Activated gamma-delta T cell treated with anti-CD3 and anti-CD28 coated beads, Interleukin-2, amount 50 U/mL, for 16 hours (primary cell): ENCODE measurements around the gene C4orf17.
A peak's percentile ranks its signal among the peaks of the same experiment; 100 is the strongest.
"Not testable (repeated sequence)": the region's sequence is repeated elsewhere in the genome, so short reads cannot be mapped to it uniquely, and the experiment has no call there.

Experiments
- DNase-seq: peaks from one replicate; pipeline ENCODE4 v3.0.0-alpha.2; 2020; ENCODE audit warnings: low read depth

Gene C4orf17

DNA sequence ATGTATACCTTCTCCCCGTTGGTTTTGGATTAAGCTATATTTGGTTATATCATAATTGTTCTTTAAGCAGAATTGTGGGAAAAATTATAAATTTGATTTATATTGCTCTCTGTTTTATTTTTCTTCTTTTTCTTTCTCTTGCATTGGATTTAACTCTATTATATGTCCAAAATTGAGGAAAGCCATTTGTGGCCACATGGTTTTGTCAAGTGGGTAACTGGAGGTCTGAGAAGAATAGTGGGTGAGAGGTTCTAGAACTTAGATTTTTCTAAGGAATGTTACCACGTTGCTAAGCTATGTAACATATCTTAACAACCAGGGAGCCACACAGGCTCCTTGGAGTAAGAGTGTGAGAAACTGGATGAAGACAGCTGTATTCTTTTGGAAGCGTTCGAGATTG lies at the start of gene C4orf17:
TSS of gene C4orf17 (plus strand) at position 301 of the 400 bp plus-strand sequence. CDS start 2,061 bp downstream, outside the sequence.
- no peak for DNase-seq

DNA sequence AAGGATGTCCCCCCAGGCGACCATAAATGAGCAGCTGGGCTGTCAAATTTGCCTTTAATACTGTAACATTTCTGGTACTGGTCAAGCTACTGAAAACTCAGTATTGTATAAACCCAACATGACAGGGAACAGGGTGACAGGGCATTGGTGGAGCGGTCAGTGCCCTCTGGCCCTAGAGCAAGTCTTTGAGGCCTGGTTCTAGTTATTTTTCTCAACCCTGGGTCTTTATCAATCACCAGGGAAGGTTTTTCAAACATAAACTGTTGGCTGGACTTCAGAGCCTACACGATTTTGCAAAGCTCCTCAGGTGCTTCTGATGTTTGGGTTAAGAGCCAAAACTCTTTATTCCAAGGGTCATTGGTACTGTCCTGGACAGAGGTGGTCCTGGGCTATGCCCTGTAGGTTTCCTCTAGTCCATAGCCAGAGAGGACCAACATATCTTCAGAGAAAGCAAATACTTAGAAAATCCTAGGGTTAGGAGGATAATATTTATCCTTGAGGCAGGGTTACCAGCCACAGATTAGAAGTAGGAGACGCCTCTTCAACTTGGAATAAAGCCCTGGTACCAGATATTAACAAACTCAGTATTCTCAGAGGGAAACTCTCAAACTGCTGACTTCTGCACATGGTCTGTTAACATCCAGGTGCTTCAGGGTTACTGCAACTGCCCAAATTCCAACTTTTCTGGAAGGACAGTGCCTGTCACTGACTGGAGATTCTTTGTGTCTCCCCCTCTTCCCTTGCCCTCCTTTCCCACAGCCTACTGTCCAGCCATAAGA lies 49.0 kb upstream of the C4orf17 start:
- no peak for DNase-seq

DNA sequence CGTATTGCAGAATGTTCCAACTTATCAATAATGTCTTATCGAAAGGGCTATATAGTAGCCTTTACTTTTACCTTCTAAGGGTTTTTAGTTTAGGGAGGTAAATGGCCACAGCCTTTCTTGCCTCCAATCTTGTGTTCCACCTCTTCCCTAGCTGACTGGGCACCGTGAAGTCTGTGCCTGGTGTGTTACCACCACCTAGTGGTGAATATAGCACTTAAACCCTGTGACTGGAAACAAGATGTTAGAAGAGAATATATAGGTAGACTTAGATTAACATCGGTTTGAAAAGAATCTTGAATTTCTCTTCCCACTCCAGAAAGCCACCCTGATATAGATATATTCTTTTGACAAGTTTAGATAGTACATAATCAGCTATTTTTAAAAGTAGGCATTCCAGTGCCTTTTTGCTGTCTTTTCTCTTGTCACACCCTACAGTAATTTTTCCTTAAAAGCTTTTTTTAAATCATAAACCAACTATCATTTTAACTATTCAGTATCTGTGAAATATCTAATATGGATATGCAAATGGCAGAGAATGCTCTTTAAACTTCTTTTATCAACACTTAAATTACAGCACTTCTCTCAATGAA lies 47.9 kb upstream of the C4orf17 start:
- DNase-seq = peak; percentile 9

DNA sequence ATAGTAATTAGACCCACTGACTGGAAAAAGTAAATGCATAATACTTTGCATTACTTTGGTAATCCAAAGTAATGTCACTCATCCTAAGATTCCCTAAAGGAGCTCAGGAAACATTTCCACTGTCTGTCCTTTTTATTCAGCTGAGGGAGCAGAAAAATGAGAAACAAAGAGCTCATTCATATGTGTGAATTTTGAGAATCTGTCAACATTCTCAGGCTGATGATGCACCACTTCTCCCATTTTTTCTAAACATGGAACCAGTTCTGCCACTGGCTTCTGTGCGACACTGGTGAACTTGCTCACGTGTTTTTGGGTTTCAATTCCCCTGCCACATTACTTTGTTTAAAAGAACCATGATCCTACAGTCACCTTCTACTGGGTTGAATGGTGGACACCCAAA lies 47.3 kb upstream of the C4orf17 start:
- no peak for DNase-seq

DNA sequence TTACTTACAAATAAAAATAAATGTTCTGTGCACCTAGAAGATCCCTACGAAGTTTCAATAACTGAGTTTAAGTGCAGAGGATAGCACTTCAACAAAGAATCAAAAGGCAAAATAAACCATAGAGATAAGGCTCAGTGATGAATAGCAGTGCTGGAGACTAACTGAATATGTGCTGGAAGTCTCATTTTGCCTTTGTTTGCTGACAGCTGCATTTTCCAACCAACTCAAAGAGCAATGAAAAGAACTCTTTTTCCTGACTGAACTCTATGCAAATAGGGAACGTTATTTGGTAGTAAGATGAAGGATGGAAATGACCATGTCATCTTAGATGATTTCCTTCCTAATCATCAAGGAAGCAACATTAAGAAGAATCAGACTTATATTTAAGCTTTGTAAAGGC lies 42.9 kb upstream of the C4orf17 start:
- no peak for DNase-seq

DNA sequence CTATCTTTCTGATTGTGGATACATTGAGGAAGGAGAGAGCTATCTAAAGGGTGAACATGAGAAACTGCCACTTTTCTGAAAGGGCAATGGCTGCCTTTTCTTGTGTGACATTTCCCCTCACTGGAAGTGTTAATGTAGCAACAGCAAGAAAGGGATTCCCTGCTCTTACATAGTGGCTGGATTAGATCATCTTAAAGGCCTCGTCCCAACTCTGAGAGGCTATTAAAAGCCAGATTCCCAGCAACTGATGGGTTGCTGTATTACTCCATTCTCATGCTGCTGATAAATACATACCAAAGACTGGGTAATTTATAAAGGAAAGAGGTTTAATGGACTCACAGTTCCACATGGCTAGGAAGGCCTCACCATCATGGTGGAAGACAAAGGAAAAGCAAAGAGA lies 41.9 kb upstream of the C4orf17 start:
- DNase-seq = no peak

DNA sequence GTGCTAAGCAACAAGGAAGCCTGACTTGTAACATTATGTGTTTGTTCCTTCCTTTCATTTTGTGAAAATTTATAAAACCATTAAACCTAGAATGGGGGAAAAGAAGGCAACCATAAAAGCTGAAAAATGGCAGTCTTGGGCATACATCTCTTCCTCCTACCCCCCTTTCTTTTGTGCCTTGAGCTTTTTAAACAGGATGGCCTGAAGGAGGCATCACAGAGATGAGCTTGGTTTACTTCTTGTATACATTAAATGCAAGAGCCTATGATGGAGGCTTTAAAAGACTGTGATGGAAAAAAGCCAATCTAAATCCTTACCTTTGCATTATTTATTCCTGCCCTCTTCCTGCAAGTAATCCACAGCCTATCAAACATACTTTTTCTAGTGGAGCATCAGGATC lies 39.5 kb upstream of the C4orf17 start:
- DNase-seq = no peak

DNA sequence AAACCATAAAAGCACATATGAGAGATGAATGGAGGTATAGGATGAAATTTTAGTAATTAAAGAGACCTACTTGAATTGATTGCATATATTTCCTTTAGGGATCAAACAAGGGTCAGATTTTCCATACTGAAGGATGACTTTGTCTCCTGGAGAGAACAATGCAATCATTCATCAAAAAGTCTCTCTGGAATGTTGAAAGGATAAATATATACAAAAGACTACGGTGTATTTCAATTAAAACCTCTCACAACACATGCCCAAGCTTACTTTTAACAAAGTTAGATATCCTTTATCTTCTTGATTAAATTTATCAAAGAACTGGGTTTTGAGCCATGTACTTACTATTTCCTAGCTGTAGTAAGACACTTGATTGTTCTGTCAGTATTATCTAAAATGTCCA lies 38.9 kb upstream of the C4orf17 start:
- DNase-seq = no peak

DNA sequence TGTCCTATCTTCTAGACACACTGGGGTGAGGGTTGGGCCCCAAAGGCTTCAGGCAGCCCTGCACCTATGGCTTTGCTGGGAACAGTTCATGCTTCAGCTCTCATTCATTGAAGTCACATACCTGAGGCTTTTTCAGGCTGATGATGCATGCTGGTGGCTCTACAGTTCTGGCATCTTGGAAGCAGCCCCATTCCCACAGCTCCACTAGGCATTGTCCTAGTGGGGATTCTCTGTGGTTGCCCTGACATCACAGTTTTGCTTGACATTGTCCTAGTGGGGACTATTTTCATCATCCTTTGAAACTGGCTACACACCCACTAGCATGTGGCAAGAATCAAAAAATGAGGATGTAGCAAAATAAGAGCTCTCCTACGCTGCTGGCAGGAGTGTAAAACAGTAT lies 37.7 kb upstream of the C4orf17 start:
- DNase-seq = no peak

DNA sequence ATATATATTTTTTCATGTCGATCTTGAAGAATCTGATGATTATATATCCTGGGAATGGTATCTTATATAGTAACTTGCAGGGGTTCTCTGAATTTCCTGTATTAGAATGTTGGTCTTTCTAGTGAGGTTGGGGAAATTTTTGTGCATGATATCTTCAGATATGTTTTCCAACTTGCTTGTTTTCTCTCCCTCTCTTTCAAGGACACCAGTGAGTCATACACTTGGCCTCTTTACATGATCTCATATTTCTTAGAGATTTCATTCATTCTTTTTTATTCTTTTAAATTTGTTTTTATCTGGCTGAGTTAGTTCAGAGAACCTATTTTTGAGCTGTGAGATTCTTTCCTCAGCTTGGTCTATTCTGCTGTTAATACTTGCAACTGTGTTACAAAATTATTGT lies 27.2 kb upstream of the C4orf17 start:
- DNase-seq = no peak

DNA sequence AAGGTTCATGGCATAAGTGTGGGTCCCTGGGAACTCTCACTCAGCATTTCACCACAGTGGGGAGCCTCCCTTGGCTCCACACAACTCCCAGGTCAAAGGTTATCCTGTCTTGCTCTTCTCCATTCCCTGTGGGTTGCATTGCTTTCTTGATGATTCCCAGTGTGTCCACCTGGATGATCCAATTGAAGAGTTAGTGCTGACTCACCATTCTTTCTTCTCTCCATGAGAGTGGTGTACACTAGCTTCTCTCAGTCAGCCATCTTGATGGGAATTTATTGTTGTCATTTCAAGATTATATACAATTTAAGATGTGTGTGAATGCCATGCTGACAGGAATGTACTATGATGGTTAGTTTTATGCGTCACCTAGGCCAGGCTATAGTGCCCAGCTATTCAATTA lies 25.6 kb upstream of the C4orf17 start:
- no peak for DNase-seq

DNA sequence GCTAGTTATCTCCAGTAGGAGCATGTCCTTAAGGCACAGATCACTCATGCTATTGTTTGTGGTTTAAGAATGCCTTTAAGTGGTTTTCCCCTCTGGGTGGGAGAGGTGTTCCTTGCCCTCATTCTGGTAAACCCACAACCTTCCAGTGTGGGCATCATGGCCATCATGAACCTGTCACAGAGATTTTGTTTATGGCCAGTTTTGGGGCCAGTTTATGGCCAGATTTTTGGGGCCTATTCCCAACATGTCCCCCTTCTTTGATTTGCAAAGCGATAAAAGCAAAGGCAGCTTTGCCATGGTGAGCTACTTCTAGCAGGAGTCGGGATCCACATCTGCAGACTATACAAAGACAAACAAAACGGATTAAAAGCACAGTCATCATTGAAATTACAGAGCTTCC lies 24.2 kb upstream of the C4orf17 start:
- DNase-seq = not testable (repeated sequence)

DNA sequence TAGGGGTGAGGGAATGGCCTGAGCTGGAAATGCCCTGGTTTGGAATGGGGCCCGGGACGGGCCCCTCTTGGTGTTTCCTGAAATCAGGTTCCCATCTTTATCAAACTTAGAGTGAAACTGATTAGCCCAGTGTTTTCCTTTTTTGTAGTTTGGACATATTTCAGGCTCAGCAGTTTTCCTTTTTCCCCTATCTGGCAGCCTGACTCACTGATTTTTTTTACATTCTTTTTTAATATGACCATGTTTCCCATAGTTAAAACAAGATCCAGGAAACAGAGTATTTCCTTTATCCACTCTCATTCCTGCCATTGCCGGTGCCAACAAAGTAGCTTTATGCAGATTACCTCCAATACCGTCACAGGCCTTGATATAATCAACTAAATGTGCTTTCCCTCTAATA lies 20.5 kb upstream of the C4orf17 start:
- no peak for DNase-seq

DNA sequence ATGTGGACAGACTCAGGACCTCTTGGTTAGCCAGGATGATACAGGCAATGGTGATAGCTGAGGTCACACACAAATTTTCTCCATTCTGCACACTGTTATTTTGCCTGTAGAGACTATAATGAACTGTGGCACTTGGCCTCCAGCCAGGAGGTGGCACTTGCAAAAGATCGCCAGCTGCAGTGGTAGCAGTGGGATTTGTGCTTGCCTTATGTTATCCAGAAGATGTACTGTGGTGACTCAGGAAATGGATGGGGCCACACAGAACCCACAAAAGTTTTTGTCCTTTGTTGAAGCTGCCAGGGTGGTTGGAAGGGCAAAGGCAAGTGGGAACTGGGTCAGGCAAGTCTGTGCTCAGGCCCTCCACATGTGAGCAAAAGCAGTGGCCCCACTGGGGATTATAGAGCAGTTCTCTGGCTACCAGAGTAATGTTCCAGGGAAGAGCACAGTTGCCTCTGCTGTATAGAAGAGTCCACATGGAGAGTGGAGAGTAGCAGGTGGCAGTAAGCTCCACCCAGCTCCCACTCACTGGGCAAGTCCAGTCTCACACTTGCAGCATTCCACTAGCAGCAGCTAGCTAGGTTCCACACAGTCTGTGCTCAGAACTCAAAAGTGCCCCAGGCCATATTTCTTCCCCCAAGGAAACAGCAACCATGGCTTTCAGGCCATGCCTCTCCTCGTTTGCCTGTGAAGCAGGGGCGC lies 5.9 kb upstream of the C4orf17 start:
- no peak for DNase-seq

DNA sequence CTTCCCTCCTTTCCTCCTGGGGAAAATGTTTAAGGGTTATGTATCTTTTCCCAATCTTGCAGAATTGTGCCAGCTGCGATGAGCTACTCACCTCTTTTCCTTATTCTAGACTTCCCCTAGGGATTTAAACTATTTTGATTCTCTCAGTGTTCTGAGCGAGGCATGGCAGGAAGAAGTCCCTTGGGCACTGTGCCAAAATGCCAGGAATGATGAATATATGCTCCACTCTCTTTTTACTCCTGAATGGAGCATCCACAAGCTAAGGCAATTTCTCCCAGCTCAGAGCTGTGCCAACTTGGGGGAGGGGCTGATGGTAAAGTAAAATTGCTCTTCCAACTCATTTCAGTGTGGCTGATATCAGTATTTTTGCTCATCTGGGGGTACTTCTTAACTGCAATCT lies 4.0 kb upstream of the C4orf17 start:
- DNase-seq = no peak

DNA sequence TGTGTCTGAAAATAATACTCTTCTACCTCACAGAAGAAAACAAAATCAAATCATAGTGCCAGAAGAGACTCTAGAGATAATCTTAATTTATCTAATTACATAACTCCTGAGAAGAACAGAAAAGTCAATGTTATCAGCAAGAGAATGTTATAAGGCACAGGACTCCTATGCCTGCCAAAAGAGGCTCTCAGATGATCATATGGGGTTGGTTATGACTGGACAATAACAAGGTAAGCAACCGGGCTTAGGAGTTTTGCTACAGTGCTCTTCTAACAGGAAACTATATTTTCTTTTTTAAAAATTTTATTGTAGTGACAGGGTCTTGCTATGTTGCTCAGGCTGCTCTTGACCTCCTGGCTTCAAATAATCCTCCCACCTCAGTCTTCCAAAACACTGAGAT lies 3.5 kb upstream of the C4orf17 start:
- no peak for DNase-seq

DNA sequence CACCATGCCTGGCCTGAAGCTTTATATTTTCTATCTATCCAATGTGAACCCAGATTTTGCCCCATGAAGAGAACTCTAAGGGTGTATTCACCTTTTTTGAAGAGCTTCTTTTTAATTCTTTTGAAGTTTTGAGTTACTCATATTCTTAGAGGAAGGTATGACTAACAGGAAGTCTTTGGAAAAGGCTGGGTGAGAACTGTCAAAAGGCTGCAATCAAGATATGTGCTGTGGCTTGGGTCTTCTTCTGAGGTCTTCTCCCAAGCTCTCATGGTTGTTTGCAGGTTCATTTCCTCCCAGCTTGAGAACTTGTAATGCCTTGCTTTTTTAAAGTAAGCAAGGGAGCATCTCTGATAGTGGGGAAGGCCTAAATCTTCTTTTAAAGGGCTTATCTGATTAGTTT lies 3.1 kb upstream of the C4orf17 start:
- no peak for DNase-seq

DNA sequence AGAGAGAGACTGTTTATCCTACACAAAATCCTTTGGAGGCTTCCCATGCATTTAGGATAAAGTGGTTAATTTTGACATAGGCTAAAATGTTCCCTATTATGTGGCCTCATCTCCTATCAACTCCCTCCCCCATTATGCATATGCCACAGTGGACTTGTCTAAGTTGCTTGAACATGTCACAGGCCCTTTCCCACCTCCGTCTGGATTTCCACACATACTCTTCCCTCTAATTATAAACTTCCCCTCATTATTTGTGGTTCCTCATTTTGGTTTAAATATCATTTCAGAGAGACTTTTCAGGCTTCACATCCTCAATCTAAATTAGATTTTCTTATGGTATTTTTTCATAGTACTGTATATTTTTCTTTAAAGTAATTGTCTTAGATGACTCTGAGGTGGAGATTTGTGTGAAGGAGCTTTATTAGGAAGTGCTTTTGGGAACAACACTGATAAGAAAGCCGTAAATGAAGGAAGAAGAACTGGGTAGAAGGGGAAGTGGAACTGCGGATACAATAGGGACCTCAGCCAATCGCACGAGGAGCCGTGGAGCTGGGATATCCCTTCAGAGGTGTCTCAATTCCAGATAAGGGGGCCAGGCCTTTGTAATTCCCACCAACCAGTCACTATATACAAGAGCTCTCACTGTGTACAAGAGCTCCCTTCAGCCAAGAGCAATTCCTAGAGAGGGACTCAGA lies 7.9 kb downstream of the C4orf17 start:
- DNase-seq = no peak

DNA sequence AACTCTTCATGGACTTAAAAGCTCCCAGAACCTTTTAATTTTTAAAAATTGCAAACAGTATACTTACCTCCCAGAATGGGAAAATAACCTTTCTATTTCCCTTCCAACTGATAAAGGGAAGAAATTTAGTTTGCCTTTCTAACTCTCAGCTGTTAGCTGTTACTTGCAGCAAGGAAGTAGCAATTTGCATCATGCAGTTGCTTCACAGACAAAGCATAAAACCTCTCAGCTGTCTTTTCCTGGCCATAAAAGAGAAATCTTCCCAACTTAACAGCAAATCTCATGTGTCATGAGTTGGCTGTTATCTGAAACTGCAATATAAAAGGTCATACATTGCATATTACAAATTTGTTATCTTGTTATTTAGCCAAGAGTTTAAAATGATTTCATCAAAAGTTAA lies 18.4 kb downstream of the C4orf17 start:
- DNase-seq = no peak

DNA sequence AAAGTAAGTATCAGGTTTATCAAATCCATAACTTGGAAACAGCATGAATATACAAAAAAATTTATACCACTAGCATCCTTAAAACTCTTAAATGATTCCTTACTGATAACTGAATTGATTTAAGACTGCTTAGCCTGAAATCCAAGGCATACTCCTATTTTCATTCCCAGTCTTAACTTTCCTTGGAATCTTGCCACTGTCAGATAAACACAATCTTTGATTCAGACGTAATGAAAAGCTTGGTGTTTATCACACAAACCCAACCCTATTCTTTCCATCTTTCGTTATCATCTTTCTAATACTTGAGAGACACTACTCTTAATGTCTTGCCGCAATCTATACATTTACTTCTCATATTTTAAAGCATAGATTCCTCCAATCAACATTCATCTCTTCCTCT lies 19.1 kb downstream of the C4orf17 start:
- DNase-seq = no peak

DNA sequence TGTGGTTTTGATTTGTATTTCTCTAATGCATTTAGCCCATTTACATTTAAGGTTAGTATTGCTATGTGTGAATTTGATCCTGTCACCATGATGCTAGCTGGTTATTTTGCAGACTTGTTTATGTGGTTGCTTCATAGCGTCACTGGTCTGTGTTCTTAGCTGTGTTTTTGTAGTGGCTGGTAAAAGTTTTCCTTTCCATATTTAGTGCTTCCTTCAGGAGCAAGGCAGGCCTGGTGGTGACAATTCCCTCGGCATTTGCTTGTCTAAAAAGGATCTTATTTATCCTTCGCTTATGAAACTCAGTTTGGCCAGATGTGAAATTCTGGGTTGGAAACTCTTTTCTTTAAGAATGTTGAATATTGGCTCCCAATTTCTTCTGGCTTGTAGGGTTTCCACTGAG lies 23.9 kb downstream of the C4orf17 start:
- not testable (repeated sequence) for DNase-seq

DNA sequence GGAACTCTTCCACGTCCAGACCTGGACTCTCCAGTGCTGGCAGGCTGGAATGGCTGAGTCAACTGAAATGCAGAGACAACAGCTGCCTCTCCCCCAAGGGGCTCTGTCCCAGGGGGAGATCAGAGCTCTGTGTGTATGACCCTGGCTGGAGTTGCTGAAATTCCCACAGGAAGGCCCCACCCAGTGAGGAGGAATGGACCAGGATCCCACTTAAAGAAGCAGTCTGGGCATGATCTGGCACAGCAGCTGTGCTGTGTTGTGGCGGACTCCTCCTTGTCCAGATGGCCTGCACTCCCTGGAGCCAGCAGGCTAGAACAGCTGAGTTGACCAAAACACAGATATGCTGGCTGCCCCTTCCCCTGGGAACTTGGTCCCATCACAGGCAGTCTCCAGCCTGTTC lies 25.4 kb downstream of the C4orf17 start:
- no peak for DNase-seq

DNA sequence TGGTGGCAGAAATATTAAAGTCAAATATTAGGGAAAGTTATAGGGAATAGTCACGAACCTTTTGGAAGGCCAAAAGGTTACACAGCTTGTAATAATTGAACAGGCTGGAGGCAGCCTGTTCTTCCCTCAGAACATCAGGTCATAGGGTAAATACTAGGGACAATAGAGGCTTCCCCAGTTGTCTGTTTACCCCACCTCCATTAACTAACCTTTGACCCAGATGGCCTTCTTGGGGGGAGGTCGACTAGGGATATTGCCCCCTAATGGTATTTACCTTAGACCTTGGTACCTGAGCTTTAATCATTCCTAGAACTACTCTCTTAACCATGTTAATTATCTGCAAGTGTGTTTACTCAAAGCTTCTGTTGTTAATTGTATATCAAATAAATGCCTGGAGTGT lies 26.0 kb downstream of the C4orf17 start:
- no peak for DNase-seq
